Activated B cell treated with CpG ODN at 0.5 μM for 24 hours (primary cell): Measurements from ENCODE around the gene CCDC82. TPM values are rescaled to one million over a fixed set of nuclear protein-coding genes. Genes with fewer than 3 reads are reported as not detected.

Experiments used
- ATAC-seq: fragments of 200-7000 bp; cut with Tn5 transposase; one replicate; pipeline ENCODE4 v1.10.0; 2021; ENCODE audit warnings: low read depth, mild to moderate bottlenecking, moderate library complexity
- CTCF ChIA-PET: fragments of 350-600 bp; sonication (Branson Sonifier 250); formaldehyde crosslinking; loops from one replicate; lab custom pipeline; 2021; ENCODE audit warnings: antibody characterized with exemption; lab: Charles Lee
- POLR2A ChIA-PET: fragments of 350-600 bp; sonication (Branson Sonifier 250); formaldehyde crosslinking; loops from one replicate; lab custom pipeline; 2021; ENCODE audit warnings: antibody characterized with exemption; lab: Charles Lee
- DNase-seq: peaks from one replicate; pipeline ENCODE4 v3.0.0; 2022
- H3K27ac Mint-ChIP-seq: one replicate; pipeline ENCODE4 v1.8.0; 2020; ENCODE audit warnings: mixed read lengths
- H3K27me3 Mint-ChIP-seq: one replicate; pipeline ENCODE4 v1.8.0; 2021; ENCODE audit warnings: mixed read lengths
- H3K36me3 Mint-ChIP-seq: one replicate; pipeline ENCODE4 v1.8.0; 2021; ENCODE audit warnings: low read depth, mixed read lengths
- H3K4me1 Mint-ChIP-seq: one replicate; pipeline ENCODE4 v1.8.0; 2021; ENCODE audit warnings: mixed read lengths
- H3K4me3 Mint-ChIP-seq: one replicate; pipeline ENCODE4 v1.8.0; 2020; ENCODE audit warnings: mild to moderate bottlenecking, mixed read lengths
- H3K9me3 Mint-ChIP-seq: one replicate; pipeline ENCODE4 v1.8.0; 2020; ENCODE audit warnings: mixed read lengths
- intact Hi-C: fragments of 100-400 bp; cut with micrococcal nuclease; formaldehyde crosslinking; loops from one replicate; pipeline ENCODE4 v1.15.1; 2024
- total RNA-seq: library from RNA; stranded (reverse); gene quantifications from 2 replicates; pipeline ENCODE4 v1.2.3, GENCODE V29; 2022
- TF ChIP-seq, protein P1 (sequence below): fragments of 200-600 bp; IDR thresholded peaks from one replicate; pipeline ENCODE4 v1.8.0; 2022; ENCODE audit warnings: antibody characterized with exemption, mild to moderate bottlenecking

The CCDC82 gene
- total RNA-seq, 1 donor from 2014 or later, result 33.8 TPM

DNA sequence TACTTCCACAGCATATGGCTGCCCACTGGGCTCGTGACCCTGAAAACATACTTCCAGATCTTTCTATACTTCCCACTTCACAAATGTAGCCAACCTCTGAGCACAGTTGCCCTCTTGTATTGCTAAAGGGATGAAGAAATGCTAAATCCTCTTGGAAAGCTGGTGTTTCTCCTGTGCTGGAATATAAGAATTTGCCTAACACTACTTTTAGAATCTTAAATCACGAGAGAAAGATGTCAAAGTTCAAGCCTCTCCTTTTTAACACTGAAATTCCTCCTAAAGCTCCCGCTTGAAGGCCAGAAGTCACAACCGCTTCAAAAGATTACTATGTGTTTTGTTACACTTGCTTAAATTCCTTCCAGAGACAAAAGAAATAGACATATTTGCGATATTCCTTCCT is 68.6 kb downstream of the CCDC82 start:
- peaks cover 41% of the 10 kb centered on the region for H3K36me3 Mint-ChIP-seq
- POLR2A ChIA-PET, result interaction anchor here (0.6 kb wide), 1 partner anchor 26 kb away, joined by 3 read pairs; no protein-coding TSS in a partner anchor
- DNase-seq (no peak), ATAC-seq (no peak)
- H3K4me1 Mint-ChIP-seq, result peaks cover 26% of the 10 kb centered on the region
- H3K4me3 Mint-ChIP-seq, result no peak overlapping the region
- no peak overlapping the region for H3K27ac Mint-ChIP-seq
- no peaks in the 10 kb centered on the region for H3K9me3 Mint-ChIP-seq
- intact Hi-C loops, result no loop called here
- TF ChIP-seq, protein P1, sequence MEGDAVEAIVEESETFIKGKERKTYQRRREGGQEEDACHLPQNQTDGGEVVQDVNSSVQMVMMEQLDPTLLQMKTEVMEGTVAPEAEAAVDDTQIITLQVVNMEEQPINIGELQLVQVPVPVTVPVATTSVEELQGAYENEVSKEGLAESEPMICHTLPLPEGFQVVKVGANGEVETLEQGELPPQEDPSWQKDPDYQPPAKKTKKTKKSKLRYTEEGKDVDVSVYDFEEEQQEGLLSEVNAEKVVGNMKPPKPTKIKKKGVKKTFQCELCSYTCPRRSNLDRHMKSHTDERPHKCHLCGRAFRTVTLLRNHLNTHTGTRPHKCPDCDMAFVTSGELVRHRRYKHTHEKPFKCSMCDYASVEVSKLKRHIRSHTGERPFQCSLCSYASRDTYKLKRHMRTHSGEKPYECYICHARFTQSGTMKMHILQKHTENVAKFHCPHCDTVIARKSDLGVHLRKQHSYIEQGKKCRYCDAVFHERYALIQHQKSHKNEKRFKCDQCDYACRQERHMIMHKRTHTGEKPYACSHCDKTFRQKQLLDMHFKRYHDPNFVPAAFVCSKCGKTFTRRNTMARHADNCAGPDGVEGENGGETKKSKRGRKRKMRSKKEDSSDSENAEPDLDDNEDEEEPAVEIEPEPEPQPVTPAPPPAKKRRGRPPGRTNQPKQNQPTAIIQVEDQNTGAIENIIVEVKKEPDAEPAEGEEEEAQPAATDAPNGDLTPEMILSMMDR, result no peak
- H3K27me3 Mint-ChIP-seq, result no peaks in the 10 kb centered on the region
- CTCF ChIA-PET, result no interaction called here

DNA sequence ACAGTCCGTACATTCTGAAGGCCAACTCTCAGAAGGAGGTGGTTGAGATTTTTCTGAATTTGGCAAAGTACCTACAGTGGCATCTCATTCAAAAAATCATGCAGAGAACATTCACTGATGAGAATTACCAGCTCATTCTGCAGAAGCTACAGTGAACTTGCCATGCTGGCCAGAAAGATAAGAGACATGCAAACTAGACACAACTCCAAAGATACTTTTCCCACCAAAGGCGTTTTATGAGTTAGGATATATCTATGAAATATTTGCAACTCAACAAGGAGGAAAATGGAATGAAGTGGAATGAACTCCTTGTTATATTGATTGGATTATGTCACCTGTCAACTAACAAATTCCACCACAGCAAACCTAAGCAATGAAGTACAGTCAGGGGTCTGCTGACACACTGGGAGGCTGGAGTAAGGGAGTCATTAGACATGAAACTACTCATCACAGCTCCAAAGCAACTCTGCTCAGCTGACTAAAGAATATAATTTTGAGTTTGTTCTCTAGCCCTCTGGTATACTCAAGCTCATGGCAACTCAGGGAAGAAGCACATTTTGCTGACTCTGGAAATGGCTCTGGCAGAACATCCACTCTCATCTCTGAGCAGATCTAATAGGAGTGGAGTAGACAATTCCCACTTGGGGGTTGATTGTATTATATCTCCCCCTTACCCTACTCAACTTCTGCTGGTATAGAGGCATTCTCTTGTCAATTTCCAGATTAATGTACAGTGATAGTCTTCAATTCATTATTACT is 69.6 kb downstream of the CCDC82 start:
- ChIA-PET CTCF (no interaction called here), POLR2A (no interaction called here)
- H3K4me1 Mint-ChIP-seq, result peaks cover 21% of the 10 kb centered on the region
- no peak overlapping the region for H3K27ac Mint-ChIP-seq
- no peak overlapping the region for H3K4me3 Mint-ChIP-seq
- H3K27me3 Mint-ChIP-seq, result no peaks in the 10 kb centered on the region
- intact Hi-C loops, result loop anchor here (2.0 kb wide), 1 partner anchor 17 kb away; no protein-coding TSS in a partner anchor
- no peak for DNase-seq
- H3K9me3 Mint-ChIP-seq, result no peaks in the 10 kb centered on the region
- TF ChIP-seq, protein P1, result no peak
- ATAC-seq, result no peak
- peaks cover 47% of the 10 kb centered on the region for H3K36me3 Mint-ChIP-seq

DNA sequence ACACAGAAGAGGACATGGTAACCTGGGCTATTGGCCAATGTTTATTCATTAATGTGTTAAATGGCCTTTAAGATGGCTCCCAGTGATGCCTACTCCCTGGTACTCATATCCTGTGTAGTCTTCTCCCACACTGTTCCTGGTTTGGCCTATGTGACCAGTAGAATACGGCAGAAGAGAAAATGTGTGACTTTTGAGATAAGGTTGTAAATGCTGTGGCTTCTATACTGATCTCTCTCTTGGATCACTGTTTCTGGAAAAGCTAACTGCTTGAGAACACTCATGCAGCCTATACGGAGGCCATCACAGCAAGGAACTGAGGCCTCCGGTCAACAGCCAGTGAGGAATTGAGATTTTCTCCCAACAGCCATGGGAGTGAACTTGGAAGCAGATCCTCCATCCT is 70.9 kb downstream of the CCDC82 start:
- intact Hi-C loops, result loop anchor here (2.0 kb wide), 1 partner anchor 16 kb away; no protein-coding TSS in a partner anchor

DNA sequence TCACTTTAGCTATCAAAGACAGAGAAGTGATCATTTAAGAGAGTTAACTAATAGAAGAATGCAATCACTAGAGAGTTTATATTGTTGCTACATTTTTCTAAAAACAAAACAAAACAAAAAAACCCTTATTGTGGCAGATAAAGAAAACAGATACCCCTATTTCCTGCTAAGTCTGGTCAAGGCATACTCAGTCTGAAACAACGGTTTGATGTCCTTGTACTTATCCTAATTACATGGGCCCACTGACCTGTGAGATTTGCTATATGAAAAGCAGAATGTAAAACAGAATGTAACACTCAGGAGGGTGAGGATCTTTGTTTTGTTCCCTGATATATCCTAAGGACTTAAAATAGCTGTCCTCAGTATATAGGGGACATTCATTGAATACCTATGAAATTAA is 71.3 kb downstream of the CCDC82 start:
- Mint-ChIP-seq H3K4me1 (peaks cover 32% of the 10 kb centered on the region), H3K36me3 (peaks cover 43% of the 10 kb centered on the region), H3K27me3 (no peaks in the 10 kb centered on the region), H3K9me3 (no peaks in the 10 kb centered on the region), H3K4me3 (no peak overlapping the region), H3K27ac (no peak overlapping the region)
- DNase-seq, result no peak
- TF ChIP-seq, protein P1, result no peak
- CTCF ChIA-PET, result no interaction called here
- POLR2A ChIA-PET, result no interaction called here
- ATAC-seq, result no peak
- intact Hi-C loops, result loop anchor here (2.0 kb wide), 1 partner anchor 16 kb away; no protein-coding TSS in a partner anchor

More for the DNA sequence above, 70.9 kb downstream of the CCDC82 start:
- Mint-ChIP-seq H3K9me3 (no peaks in the 10 kb centered on the region), H3K36me3 (peaks cover 47% of the 10 kb centered on the region), H3K27ac (no peak overlapping the region), H3K4me3 (no peak overlapping the region), H3K4me1 (peaks cover 27% of the 10 kb centered on the region), H3K27me3 (no peaks in the 10 kb centered on the region)
- POLR2A ChIA-PET, result no interaction called here
- CTCF ChIA-PET, result no interaction called here
- TF ChIP-seq, protein P1, result no peak
- no peak for DNase-seq
- no peak for ATAC-seq

DNA sequence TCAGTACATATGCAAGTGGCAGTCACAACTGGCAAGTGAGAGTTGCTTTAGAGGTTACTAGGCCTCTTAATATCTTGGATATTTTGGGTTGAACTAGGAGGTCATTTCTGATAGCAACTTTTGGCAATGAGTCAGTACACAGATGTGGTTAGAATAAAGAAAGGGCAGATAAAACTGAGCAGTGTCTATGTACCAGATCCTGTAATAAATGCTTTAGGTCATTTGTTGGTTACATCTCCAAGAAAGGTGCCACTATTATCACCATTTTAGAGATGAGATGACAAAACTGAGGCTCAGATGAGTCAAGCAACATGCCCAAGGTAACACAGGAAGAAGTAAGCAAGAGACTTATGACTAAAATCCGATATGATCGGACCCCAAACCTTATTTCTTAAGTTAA is 71.7 kb downstream of the CCDC82 start:
- no peaks in the 10 kb centered on the region for H3K9me3 Mint-ChIP-seq
- H3K27me3 Mint-ChIP-seq, result no peaks in the 10 kb centered on the region
- no peak for DNase-seq
- peaks cover 36% of the 10 kb centered on the region for H3K4me1 Mint-ChIP-seq
- H3K36me3 Mint-ChIP-seq, result peaks cover 40% of the 10 kb centered on the region
- no peak for ATAC-seq
- no peak overlapping the region for H3K27ac Mint-ChIP-seq
- TF ChIP-seq, protein P1, result no peak
- ChIA-PET CTCF (no interaction called here), POLR2A (no interaction called here)
- no peak overlapping the region for H3K4me3 Mint-ChIP-seq
- intact Hi-C loops, result loop anchor here (2.0 kb wide), 1 partner anchor 15 kb away; no protein-coding TSS in a partner anchor
